H9 (cell line): ENCODE data around the gene LIF. TPM values are rescaled to one million over a fixed set of nuclear protein-coding genes. Genes with fewer than 3 reads are reported as not detected.
A peak's percentile ranks its signal among the peaks of the same experiment; 100 is the strongest.

ENCODE experiments used
- DNase-seq: peaks from one replicate; pipeline ENCODE4 v3.0.0-alpha.2; 2017
- H2AFZ ChIP-seq: one replicate; pipeline ENCODE4 v1.6.1; 2013; ENCODE audit warnings: mild to moderate bottlenecking, low read length, control low read depth, moderate library complexity
- H2AK5ac ChIP-seq: 2 replicates; pipeline ENCODE4 v1.6.1; 2013; ENCODE audit warnings: low read length, control low read depth, mixed read lengths; ENCODE audit not compliant: insufficient read length
- H2BK120ac ChIP-seq: one replicate; pipeline ENCODE4 v1.6.1; 2013; ENCODE audit warnings: low read depth, mild to moderate bottlenecking, low read length, control low read depth, inconsistent platforms; ENCODE audit not compliant: poor library complexity, severe bottlenecking
- H2BK12ac ChIP-seq: 2 replicates; pipeline ENCODE4 v1.6.1; 2013; ENCODE audit warnings: low read length, control low read depth, mixed read lengths, low read depth; ENCODE audit not compliant: insufficient read length
- H2BK15ac ChIP-seq: 2 replicates; pipeline ENCODE4 v1.6.1; 2013; ENCODE audit warnings: low read depth, low read length, control low read depth
- H2BK20ac ChIP-seq: one replicate; pipeline ENCODE4 v1.6.1; 2013; ENCODE audit warnings: low read depth, mild to moderate bottlenecking, low read length, control low read depth, inconsistent platforms; ENCODE audit not compliant: poor library complexity, severe bottlenecking
- H2BK5ac ChIP-seq: 2 replicates; pipeline ENCODE4 v1.6.1; 2013; ENCODE audit warnings: low read length, control low read depth, mixed read lengths; ENCODE audit not compliant: insufficient read length
- H3K14ac ChIP-seq: 2 replicates; pipeline ENCODE4 v1.6.1; 2013; ENCODE audit warnings: low read length, control low read depth; ENCODE audit not compliant: insufficient read depth
- H3K18ac ChIP-seq: 2 replicates; pipeline ENCODE4 v1.6.1; 2013; ENCODE audit warnings: low read depth, mild to moderate bottlenecking, mixed read lengths, low read length, control low read depth; ENCODE audit not compliant: insufficient read length
- H3K23ac ChIP-seq: 2 replicates; pipeline ENCODE4 v1.6.1; 2013; ENCODE audit warnings: low read length, control low read depth, mixed read lengths, low read depth; ENCODE audit not compliant: insufficient read length
- H3K23me2 ChIP-seq: 2 replicates; pipeline ENCODE4 v1.6.1; 2013; ENCODE audit warnings: low read depth, mild to moderate bottlenecking, mixed read lengths, low read length, control low read depth; ENCODE audit not compliant: insufficient read length, poor library complexity, severe bottlenecking
- H3K27ac ChIP-seq: 2 replicates; pipeline ENCODE4 v1.5.1; 2013; ENCODE audit warnings: low read length, control low read depth, mixed read lengths, low read depth; ENCODE audit not compliant: insufficient read length
- H3K27me3 ChIP-seq: 2 replicates; pipeline ENCODE4 v1.6.1; 2013; ENCODE audit warnings: low read length, control low read depth, inconsistent platforms; ENCODE audit not compliant: insufficient read depth
- H3K4ac ChIP-seq: 2 replicates; pipeline ENCODE4 v1.6.1; 2013; ENCODE audit warnings: low read depth, mild to moderate bottlenecking, control low read depth, inconsistent platforms, low read length, moderate library complexity
- H3K4me1 ChIP-seq: 2 replicates; pipeline ENCODE4 v1.6.1; 2013; ENCODE audit warnings: low read length, control low read depth, inconsistent platforms; ENCODE audit not compliant: insufficient read depth
- H3K4me2 ChIP-seq: 2 replicates; pipeline ENCODE4 v1.6.1; 2013; ENCODE audit warnings: low read length, control low read depth, mixed read lengths; ENCODE audit not compliant: insufficient read length, insufficient read depth
- H3K56ac ChIP-seq: 2 replicates; pipeline ENCODE4 v1.6.1; 2013; ENCODE audit warnings: low read depth, mild to moderate bottlenecking, mixed read lengths, low read length, control low read depth; ENCODE audit not compliant: insufficient read length
- H3K79me1 ChIP-seq: 2 replicates; pipeline ENCODE4 v1.6.1; 2013; ENCODE audit warnings: low read depth, mild to moderate bottlenecking, moderate library complexity, low read length, control low read depth, inconsistent platforms; ENCODE audit not compliant: insufficient read depth, poor library complexity, severe bottlenecking
- H3K79me2 ChIP-seq: 2 replicates; pipeline ENCODE4 v1.6.1; 2013; ENCODE audit warnings: low read length, control low read depth, inconsistent platforms; ENCODE audit not compliant: insufficient read depth
- H3K9ac ChIP-seq: 2 replicates; pipeline ENCODE4 v1.6.1; 2013; ENCODE audit warnings: low read length, control low read depth, mixed read lengths; ENCODE audit not compliant: insufficient read length; ENCODE audit errors: extremely low read depth
- H3K9me3 ChIP-seq: one replicate; pipeline ENCODE4 v1.6.1; 2013; ENCODE audit warnings: low read depth, low read length, inconsistent platforms; ENCODE audit not compliant: control insufficient read depth
- H3T11ph ChIP-seq: one replicate; pipeline ENCODE4 v1.6.1; 2013; ENCODE audit warnings: mild to moderate bottlenecking, low read length, control low read depth, inconsistent platforms
- H4K20me1 ChIP-seq: one replicate; pipeline ENCODE4 v1.6.1; 2013; ENCODE audit not compliant: control insufficient read depth, insufficient read length, insufficient read depth
- H4K5ac ChIP-seq: 2 replicates; pipeline ENCODE4 v1.6.1; 2013; ENCODE audit warnings: low read depth, mild to moderate bottlenecking, mixed read lengths, low read length, control low read depth; ENCODE audit not compliant: insufficient read length
- H4K8ac ChIP-seq: replicated peaks from 2 replicates; pipeline ENCODE4 v1.6.1; 2013; ENCODE audit warnings: low read length, control low read depth, mixed read lengths, low read depth; ENCODE audit not compliant: insufficient read length
- H4K91ac ChIP-seq: 2 replicates; pipeline ENCODE4 v1.6.1; 2013; ENCODE audit warnings: low read depth, mild to moderate bottlenecking, moderate library complexity, mixed read lengths, low read length, control low read depth; ENCODE audit not compliant: insufficient read length
- H3K27ac Mint-ChIP-seq, 3 experiments: 2 replicates in 2 of 3; 3 replicates in 1 of 3; pipeline ENCODE4 v1.8.0; 2020 to 2021; ENCODE audit warnings: mixed read lengths in 3 of 3, mild to moderate bottlenecking in 1 of 3, moderate library complexity in 1 of 3
- H3K27me3 Mint-ChIP-seq: 2 replicates; pipeline ENCODE4 v1.8.0; 2021; ENCODE audit warnings: low read depth, mild to moderate bottlenecking, moderate library complexity, mixed read lengths
- H3K36me3 Mint-ChIP-seq, 3 experiments: 2 replicates in 2 of 3; 3 replicates in 1 of 3; pipeline ENCODE4 v1.8.0; 2020 to 2021; ENCODE audit warnings: low read depth in 3 of 3, mixed read lengths in 3 of 3; ENCODE audit not compliant: insufficient read depth in 1 of 3
- H3K4me1 Mint-ChIP-seq, 2 experiments: 2 replicates each; pipeline ENCODE4 v1.8.0; 2020; ENCODE audit warnings: mixed read lengths in 2 of 2
- H3K4me3 Mint-ChIP-seq, 2 experiments: 2 replicates in 1 of 2; 3 replicates in 1 of 2; pipeline ENCODE4 v1.8.0; 2020 to 2021; ENCODE audit warnings: mild to moderate bottlenecking in 2 of 2, mixed read lengths in 2 of 2, moderate library complexity in 1 of 2
- H3K9me3 Mint-ChIP-seq, 2 experiments: 2 replicates in 1 of 2; 3 replicates in 1 of 2; pipeline ENCODE4 v1.8.0; 2020; ENCODE audit warnings: mild to moderate bottlenecking in 2 of 2, mixed read lengths in 2 of 2, moderate library complexity in 1 of 2
- WGBS: extraction: QIAGEN DNeasy Blood & Tissue Kit; methylation state at CpG from one replicate; pipeline ENCODE4 v1.1.7; 2013; ENCODE audit warnings: missing lambda C conversion rate, low lambda C conversion rate, mixed read lengths; ENCODE audit not compliant: insufficient read length; ENCODE audit errors: extremely low coverage; 5-methylcytosine and 5-hydroxymethylcytosine counted together
- total RNA-seq: library from RNA; stranded (reverse); gene quantifications from 2 replicates; pipeline ENCODE4 v1.2.1, GENCODE V29; 2021
- TF ChIP-seq, protein P1 (sequence below): fragments of 200-600 bp; sonication (generic); conservative IDR thresholded peaks from 3 replicates; pipeline ENCODE4 v1.8.0; 2021; ENCODE audit warnings: antibody characterized with exemption, mild to moderate bottlenecking

Gene LIF
- total RNA-seq, 1 experiment from 2014 or later, result 6.1 TPM

- Histone ChIP-seq H2AFZ (no peak within 1 kb of the TSS), H3K27me3 (no peaks in the 10 kb centered on the region), H3K79me2 (no peaks in the 10 kb centered on the region), H4K91ac (no peak within 1 kb of the TSS), H3K56ac (no peak within 1 kb of the TSS), H2BK20ac (no peak within 1 kb of the TSS), H3K4me2 (peak within 1 kb of the TSS; percentile 85), H2BK15ac (no peak within 1 kb of the TSS), H3K18ac (no peak within 1 kb of the TSS), H3K9me3 (no peaks in the 10 kb centered on the region), H3K79me1 (no peaks in the 10 kb centered on the region), H2BK5ac (no peak within 1 kb of the TSS), H3K27ac (no peak within 1 kb of the TSS), H3K23ac (no peak within 1 kb of the TSS), H3K4ac (no peak within 1 kb of the TSS), H4K5ac (no peak within 1 kb of the TSS), H3K23me2 (peaks cover 8% of the 10 kb centered on the region), H3K4me1 (no peaks in the 10 kb centered on the region; the same call in 1 of the 2 replicates), H4K8ac (no peak within 1 kb of the TSS), H3K9ac (no peak within 1 kb of the TSS), H2BK12ac (no peak within 1 kb of the TSS), H2AK5ac (no peak within 1 kb of the TSS), H3T11ph (no peak within 1 kb of the TSS), H4K20me1 (no peaks in the 10 kb centered on the region), H2BK120ac (no peak within 1 kb of the TSS), H3K14ac (peak within 1 kb of the TSS; percentile 4; the same call in 1 of the 2 replicates)
- H3K4me1 Mint-ChIP-seq, result peaks cover 5 to 16% of the 10 kb centered on the region in 2 experiments
- H3K27ac Mint-ChIP-seq, result peak within 1 kb of the TSS in 2 of 3 experiments; percentile 50 to 92; a peak in 3 of 7 replicates
- no CpG with 5 or more reads among the region's 85 CpGs for WGBS
- no peaks in the 10 kb centered on the region for H3K9me3 Mint-ChIP-seq
- peak within 1 kb of the TSS; percentile 67 to 81 for H3K4me3 Mint-ChIP-seq
- DNase-seq, result peak; percentile 99
- no peaks in the 10 kb centered on the region for H3K27me3 Mint-ChIP-seq
- H3K36me3 Mint-ChIP-seq, result peaks cover 4 to 14% (median 5%) of the 10 kb centered on the region in 3 experiments; a peak in 5 of 7 replicates
- TF ChIP-seq, protein P1, sequence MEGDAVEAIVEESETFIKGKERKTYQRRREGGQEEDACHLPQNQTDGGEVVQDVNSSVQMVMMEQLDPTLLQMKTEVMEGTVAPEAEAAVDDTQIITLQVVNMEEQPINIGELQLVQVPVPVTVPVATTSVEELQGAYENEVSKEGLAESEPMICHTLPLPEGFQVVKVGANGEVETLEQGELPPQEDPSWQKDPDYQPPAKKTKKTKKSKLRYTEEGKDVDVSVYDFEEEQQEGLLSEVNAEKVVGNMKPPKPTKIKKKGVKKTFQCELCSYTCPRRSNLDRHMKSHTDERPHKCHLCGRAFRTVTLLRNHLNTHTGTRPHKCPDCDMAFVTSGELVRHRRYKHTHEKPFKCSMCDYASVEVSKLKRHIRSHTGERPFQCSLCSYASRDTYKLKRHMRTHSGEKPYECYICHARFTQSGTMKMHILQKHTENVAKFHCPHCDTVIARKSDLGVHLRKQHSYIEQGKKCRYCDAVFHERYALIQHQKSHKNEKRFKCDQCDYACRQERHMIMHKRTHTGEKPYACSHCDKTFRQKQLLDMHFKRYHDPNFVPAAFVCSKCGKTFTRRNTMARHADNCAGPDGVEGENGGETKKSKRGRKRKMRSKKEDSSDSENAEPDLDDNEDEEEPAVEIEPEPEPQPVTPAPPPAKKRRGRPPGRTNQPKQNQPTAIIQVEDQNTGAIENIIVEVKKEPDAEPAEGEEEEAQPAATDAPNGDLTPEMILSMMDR, result no peak
These were observed 42.8 kb upstream of the LIF start, which contains the start of gene CASTOR1 for GRCh38 chr22:30289141-30289979. TSS of gene CASTOR1 (minus strand) at chr22:30289505. CDS start at chr22:30289497, 8 bp downstream.
